A673 (cell line): ENCODE results near the gene HCK. TPM values are rescaled to one million over a fixed set of nuclear protein-coding genes. Genes with fewer than 3 reads are reported as not detected.

Experiments
- BruUV-seq: library from RNA; stranded (reverse); fragments of 400-500 nt; replicated peaks from 2 replicates; lab custom pipeline; 2021; lab: Mats Ljungman, UMichigan
- CTCF ChIA-PET: fragments of 300-600 bp; sonication (Branson Sonifier 250); formaldehyde crosslinking; loops from one replicate; lab custom pipeline; 2022; ENCODE audit warnings: antibody characterized with exemption; lab: Charles Lee
- POLR2A ChIA-PET: fragments of 300-600 bp; sonication (Branson Sonifier 250); formaldehyde crosslinking; loops from one replicate; lab custom pipeline; 2022; ENCODE audit warnings: antibody characterized with exemption; ENCODE audit not compliant: low non-redundant PET; lab: Charles Lee
- DNase-seq: peaks from one replicate; pipeline ENCODE4 v3.0.0-alpha.2; 2015; ENCODE audit warnings: low spot score
- H3K27ac ChIP-seq: fragments of 200-600 bp; sonication (generic); 2 replicates; pipeline ENCODE4 v1.5.1; 2016; ENCODE audit warnings: mixed run types, low read depth, mild to moderate bottlenecking, mixed read lengths, antibody characterized with exemption, low read length; ENCODE audit not compliant: poor library complexity, severe bottlenecking
- H3K27me3 ChIP-seq: fragments of 200-600 bp; sonication (generic); replicated peaks from 2 replicates; pipeline ENCODE4 v1.6.1; 2017; ENCODE audit warnings: mixed run types, low read depth, mild to moderate bottlenecking, mixed read lengths, antibody characterized with exemption, low read length; ENCODE audit not compliant: insufficient read depth, poor library complexity
- H3K36me3 ChIP-seq: fragments of 200-600 bp; sonication (generic); 2 replicates; pipeline ENCODE4 v1.6.1; 2016; ENCODE audit warnings: mixed run types, mild to moderate bottlenecking, mixed read lengths, antibody characterized with exemption, low read length; ENCODE audit not compliant: insufficient read depth, poor library complexity, severe bottlenecking
- H3K4me1 ChIP-seq: fragments of 200-600 bp; sonication (generic); 2 replicates; pipeline ENCODE4 v1.6.1; 2017; ENCODE audit warnings: mixed run types, mild to moderate bottlenecking, mixed read lengths, antibody characterized with exemption, low read length; ENCODE audit not compliant: insufficient read depth, poor library complexity, severe bottlenecking
- H3K4me3 ChIP-seq: fragments of 200-600 bp; sonication (generic); 2 replicates; pipeline ENCODE4 v1.5.1; 2016; ENCODE audit warnings: low read depth, mixed run types, mild to moderate bottlenecking, mixed read lengths, low read length; ENCODE audit not compliant: poor library complexity, severe bottlenecking
- H3K9me3 ChIP-seq: fragments of 200-600 bp; sonication (generic); 2 replicates; pipeline ENCODE4 v1.6.1; 2016; ENCODE audit warnings: mixed run types, low read depth, mild to moderate bottlenecking, mixed read lengths, antibody characterized with exemption, low read length; ENCODE audit not compliant: poor library complexity, severe bottlenecking
- CTCF ChIP-seq: fragments of 300-800, 200-600 bp; sonication (generic); conservative IDR thresholded peaks from 2 replicates; pipeline ENCODE4 v1.5.1; 2017; ENCODE audit warnings: low read depth, mild to moderate bottlenecking, antibody characterized with exemption, low read length, moderate library complexity, mixed read lengths
- EZH2 ChIP-seq: fragments of 200-600 bp; sonication (generic); IDR thresholded peaks from 2 replicates; pipeline ENCODE4 v1.6.1; 2017; ENCODE audit warnings: borderline replicate concordance, low read depth, mild to moderate bottlenecking, mixed read lengths, antibody characterized with exemption, low read length; ENCODE audit not compliant: poor library complexity, severe bottlenecking
- intact Hi-C: fragments of 100-400 bp; cut with micrococcal nuclease; formaldehyde crosslinking; loops from one replicate; pipeline ENCODE4 v1.10.0; 2022; ENCODE audit not compliant: unreplicated experiment
- total RNA-seq: library from RNA; stranded (reverse); gene quantifications from 2 replicates; pipeline ENCODE4 v1.2.3, GENCODE V29; 2021

The HCK gene
- total RNA-seq, 1 experiment from 2014 or later: not detected

GRCh38 chr20:32150291-32150848 lies 98.3 kb downstream of the HCK start:
- ChIA-PET CTCF (no interaction called here), POLR2A (no interaction called here)
- intact Hi-C loops: no loop called here
- DNase-seq: no peak
- BruUV-seq: no TSS peak
- H3K4me3 ChIP-seq: no peak overlapping the region
- no peak for TF ChIP-seq CTCF
- TF ChIP-seq EZH2: no peak
- H3K9me3 ChIP-seq: no peaks in the 10 kb centered on the region
- H3K4me1 ChIP-seq: no peaks in the 10 kb centered on the region
- H3K27me3 ChIP-seq: no peaks in the 10 kb centered on the region
- H3K27ac ChIP-seq: no peak overlapping the region
- peaks cover 47% of the 10 kb centered on the region for H3K36me3 ChIP-seq

Other genes with a start within 250 kb of the HCK start
- 1.2 and 1.3 TPM in 2 replicates for gene MYLK2, start 232.9 kb upstream of the HCK start, total RNA-seq
- gene FOXS1, start 206.6 kb upstream of the HCK start, total RNA-seq: not detected in 2 replicates
- gene DUSP15, start 181.7 kb upstream of the HCK start, total RNA-seq: 0.31 TPM in 1 of 2 replicates, not detected in the other
- gene TTLL9, start 181.6 kb upstream of the HCK start, total RNA-seq: not detected in 2 replicates
- 18.7 and 24.3 TPM in 2 replicates for gene PDRG1, start 100.2 kb upstream of the HCK start, total RNA-seq
- 0.04 TPM in 1 of 2 replicates, not detected in the other for gene XKR7, start 84.1 kb upstream of the HCK start, total RNA-seq
- 0.22 TPM in 1 of 2 replicates, not detected in the other for gene CCM2L, start 41.8 kb upstream of the HCK start, total RNA-seq
- 54.1 and 54.4 TPM in 2 replicates for gene TM9SF4, start 57.5 kb downstream of the HCK start, total RNA-seq
- 36.8 and 40.4 TPM in 2 replicates for gene PLAGL2, start 155.5 kb downstream of the HCK start, total RNA-seq
- gene POFUT1, start 155.6 kb downstream of the HCK start, total RNA-seq: 55.9 and 56.6 TPM in 2 replicates
- gene KIF3B, start 225.4 kb downstream of the HCK start, total RNA-seq: 24.3 and 25.4 TPM in 2 replicates